ENCODE data around the gene BSPRY. TPM values are rescaled to one million over a fixed set of nuclear protein-coding genes. Genes with fewer than 3 reads are reported as not detected.

Gene BSPRY
- total RNA-seq, 1 donor from 2014 or later: 0.27 TPM

DNA sequence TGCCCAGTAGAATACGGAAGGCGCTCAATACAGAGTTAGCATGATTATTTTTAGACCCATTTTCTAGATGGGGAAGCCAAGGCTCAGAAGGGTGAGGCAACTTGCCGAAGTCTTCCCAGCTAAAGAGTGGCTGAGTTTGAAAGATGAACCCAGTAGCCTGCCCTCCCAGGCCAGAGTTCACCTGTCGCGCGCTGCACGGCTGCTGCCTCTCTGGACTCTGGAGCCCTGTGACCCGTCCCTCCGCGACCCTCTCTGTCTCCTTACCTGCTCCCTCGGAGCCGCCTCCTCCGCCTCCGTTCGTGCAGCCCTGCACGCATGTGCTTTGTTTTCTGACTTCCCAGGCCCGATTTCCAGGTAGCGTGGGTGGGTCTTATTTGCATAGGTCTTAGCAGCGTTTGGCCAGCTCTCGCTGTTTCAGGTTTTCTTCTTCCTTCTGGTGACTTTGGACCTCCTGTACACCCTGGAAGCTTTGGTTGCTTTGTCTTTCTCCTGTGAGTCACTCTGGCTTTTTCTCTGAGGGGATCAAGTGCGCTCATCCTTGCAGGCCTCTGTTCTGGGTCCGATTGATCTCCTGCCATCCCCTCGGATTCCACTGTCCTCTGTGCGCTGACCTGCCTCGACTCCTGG lies 46.4 kb upstream of the BSPRY start, which contains the start of gene RNF183:
RNF183 (minus strand) TSS at position 585 of the 627 bp plus-strand sequence. CDS start 5,192 bp downstream, outside the sequence.
- Histone ChIP-seq H3K9ac (ENCODE audit: low read length) (no peak within 1 kb of the TSS), H3K79me2 (ENCODE audit: insufficient read depth, low read length) (no peaks in the 10 kb centered on the region), H3K27ac (ENCODE audit: low read depth, low read length) (no peak within 1 kb of the TSS), H3K36me3 (ENCODE audit: insufficient read depth, low read length) (no peaks in the 10 kb centered on the region), H3K4me3 (ENCODE audit: insufficient read depth, low read depth, low read length) (no peak within 1 kb of the TSS), H3K4me1 (ENCODE audit: insufficient read depth, low read length) (no peaks in the 10 kb centered on the region), H3K4me2 (ENCODE audit: low read length) (no peak within 1 kb of the TSS), H4K20me1 (ENCODE audit: insufficient read depth, low read length) (no peaks in the 10 kb centered on the region), H3K9me3 (ENCODE audit: insufficient read depth, low read depth, low read length) (no peaks in the 10 kb centered on the region), H2AFZ (ENCODE audit: low read depth, low read length) (no peak within 1 kb of the TSS), H3K27me3 (ENCODE audit: insufficient read depth, low read length) (peaks cover 9% of the 10 kb centered on the region)
- TF ChIP-seq EZH2 (IDR thresholded peaks at IDR 0.05; ENCODE audit: insufficient read depth, low read length): no peak
- TF ChIP-seq CTCF (IDR thresholded peaks at IDR 0.05; ENCODE audit: insufficient read depth, low read depth, low read length): no peak
- Mint-ChIP-seq H3K27me3 (ENCODE audit: low read depth, unreplicated experiment) (peaks cover 7% of the 10 kb centered on the region), H3K36me3 (ENCODE audit: low read depth, unreplicated experiment) (no peaks in the 10 kb centered on the region), H3K4me1 (ENCODE audit: low read depth, unreplicated experiment) (peaks cover 10% of the 10 kb centered on the region), H3K4me3 (ENCODE audit: unreplicated experiment) (no peak within 1 kb of the TSS), H3K27ac (ENCODE audit: unreplicated experiment) (no peak within 1 kb of the TSS), H3K9me3 (ENCODE audit: unreplicated experiment) (no peaks in the 10 kb centered on the region)
- DNase-seq (ENCODE audit: low read depth): no peak
- no peak for FAIRE-seq

GRCh38 chr9:113306566-113306965 lies 42.8 kb upstream of the BSPRY start:
- no peak for TF ChIP-seq CTCF (IDR thresholded peaks at IDR 0.05; ENCODE audit: insufficient read depth, low read depth, low read length)
- TF ChIP-seq EZH2 (IDR thresholded peaks at IDR 0.05; ENCODE audit: insufficient read depth, low read length): no peak
- Histone ChIP-seq H3K4me3 (ENCODE audit: insufficient read depth, low read depth, low read length) (no peak overlapping the region), H3K9ac (ENCODE audit: low read length) (no peak overlapping the region), H3K9me3 (ENCODE audit: insufficient read depth, low read depth, low read length) (no peaks in the 10 kb centered on the region), H3K4me2 (ENCODE audit: low read length) (no peak overlapping the region), H3K79me2 (ENCODE audit: insufficient read depth, low read length) (no peaks in the 10 kb centered on the region), H2AFZ (ENCODE audit: low read depth, low read length) (no peak overlapping the region), H3K27me3 (ENCODE audit: insufficient read depth, low read length) (peaks cover 6% of the 10 kb centered on the region), H4K20me1 (ENCODE audit: insufficient read depth, low read length) (no peaks in the 10 kb centered on the region), H3K4me1 (ENCODE audit: insufficient read depth, low read length) (no peaks in the 10 kb centered on the region), H3K36me3 (ENCODE audit: insufficient read depth, low read length) (no peaks in the 10 kb centered on the region), H3K27ac (ENCODE audit: low read depth, low read length) (no peak overlapping the region)
- Mint-ChIP-seq H3K36me3 (ENCODE audit: low read depth, unreplicated experiment) (no peaks in the 10 kb centered on the region), H3K4me1 (ENCODE audit: low read depth, unreplicated experiment) (no peaks in the 10 kb centered on the region), H3K27me3 (ENCODE audit: low read depth, unreplicated experiment) (peaks cover 4% of the 10 kb centered on the region), H3K4me3 (ENCODE audit: unreplicated experiment) (no peak overlapping the region), H3K27ac (ENCODE audit: unreplicated experiment) (no peak overlapping the region), H3K9me3 (ENCODE audit: unreplicated experiment) (no peaks in the 10 kb centered on the region)
- FAIRE-seq (no peak), DNase-seq (ENCODE audit: low read depth) (no peak)

GRCh38 chr9:113307396-113307975 lies 41.9 kb upstream of the BSPRY start:
- H3K4me3 Mint-ChIP-seq (ENCODE audit: unreplicated experiment): no peak overlapping the region
- H3K36me3 Mint-ChIP-seq (ENCODE audit: low read depth, unreplicated experiment): no peaks in the 10 kb centered on the region
- no peaks in the 10 kb centered on the region for H4K20me1 ChIP-seq (ENCODE audit: insufficient read depth, low read length)
- peaks cover 3% of the 10 kb centered on the region for H3K27me3 ChIP-seq (ENCODE audit: insufficient read depth, low read length)
- H3K9ac ChIP-seq (ENCODE audit: low read length): no peak overlapping the region
- no peak overlapping the region for H3K27ac Mint-ChIP-seq (ENCODE audit: unreplicated experiment)
- H3K4me1 Mint-ChIP-seq (ENCODE audit: low read depth, unreplicated experiment): no peaks in the 10 kb centered on the region
- H3K79me2 ChIP-seq (ENCODE audit: insufficient read depth, low read length): no peaks in the 10 kb centered on the region
- no peak overlapping the region for H2AFZ ChIP-seq (ENCODE audit: low read depth, low read length)
- no peak overlapping the region for H3K27ac ChIP-seq (ENCODE audit: low read depth, low read length)
- H3K9me3 ChIP-seq (ENCODE audit: insufficient read depth, low read depth, low read length): no peaks in the 10 kb centered on the region
- H3K4me3 ChIP-seq (ENCODE audit: insufficient read depth, low read depth, low read length): no peak overlapping the region
- H3K36me3 ChIP-seq (ENCODE audit: insufficient read depth, low read length): no peaks in the 10 kb centered on the region
- TF ChIP-seq CTCF (IDR thresholded peaks at IDR 0.05; ENCODE audit: insufficient read depth, low read depth, low read length): no peak
- TF ChIP-seq EZH2 (IDR thresholded peaks at IDR 0.05; ENCODE audit: insufficient read depth, low read length): no peak
- no peaks in the 10 kb centered on the region for H3K9me3 Mint-ChIP-seq (ENCODE audit: unreplicated experiment)
- FAIRE-seq (no peak), DNase-seq (ENCODE audit: low read depth) (no peak)
- H3K4me1 ChIP-seq (ENCODE audit: insufficient read depth, low read length): no peaks in the 10 kb centered on the region
- peaks cover 2% of the 10 kb centered on the region for H3K27me3 Mint-ChIP-seq (ENCODE audit: low read depth, unreplicated experiment)
- no peak overlapping the region for H3K4me2 ChIP-seq (ENCODE audit: low read length)

All from astrocyte (in vitro differentiated cells and primary cell).